Cardiac fibroblast (primary cell): ENCODE data around the gene TFAP2B.

Source experiments
- DNase-seq, 2 donors: peaks; one replicate each; pipeline versions ENCODE4 v3.0.0 to v3.0.0-alpha.2; 2010; ENCODE audit warnings: low read depth in 2 of 2
- H3K4me3 ChIP-seq, 2 donors: replicated peaks in 1 of 2; 1 replicate in 1 of 2; 2 replicates in 1 of 2; pipeline ENCODE4 v1.5.1; 2011; ENCODE audit warnings: low read depth in 2 of 2, low read length in 2 of 2, mild to moderate bottlenecking in 2 of 2, moderate library complexity in 1 of 2
- TF ChIP-seq, protein P1 (sequence below): IDR thresholded peaks from one replicate; pipeline ENCODE4 v1.5.1; 2011; ENCODE audit warnings: low read depth, mild to moderate bottlenecking, low read length, inconsistent platforms

TFAP2B gene

GRCh38 chr6:50846144-50846851, 27.6 kb downstream of the TFAP2B start:
- no peak for DNase-seq
- TF ChIP-seq, protein P1, sequence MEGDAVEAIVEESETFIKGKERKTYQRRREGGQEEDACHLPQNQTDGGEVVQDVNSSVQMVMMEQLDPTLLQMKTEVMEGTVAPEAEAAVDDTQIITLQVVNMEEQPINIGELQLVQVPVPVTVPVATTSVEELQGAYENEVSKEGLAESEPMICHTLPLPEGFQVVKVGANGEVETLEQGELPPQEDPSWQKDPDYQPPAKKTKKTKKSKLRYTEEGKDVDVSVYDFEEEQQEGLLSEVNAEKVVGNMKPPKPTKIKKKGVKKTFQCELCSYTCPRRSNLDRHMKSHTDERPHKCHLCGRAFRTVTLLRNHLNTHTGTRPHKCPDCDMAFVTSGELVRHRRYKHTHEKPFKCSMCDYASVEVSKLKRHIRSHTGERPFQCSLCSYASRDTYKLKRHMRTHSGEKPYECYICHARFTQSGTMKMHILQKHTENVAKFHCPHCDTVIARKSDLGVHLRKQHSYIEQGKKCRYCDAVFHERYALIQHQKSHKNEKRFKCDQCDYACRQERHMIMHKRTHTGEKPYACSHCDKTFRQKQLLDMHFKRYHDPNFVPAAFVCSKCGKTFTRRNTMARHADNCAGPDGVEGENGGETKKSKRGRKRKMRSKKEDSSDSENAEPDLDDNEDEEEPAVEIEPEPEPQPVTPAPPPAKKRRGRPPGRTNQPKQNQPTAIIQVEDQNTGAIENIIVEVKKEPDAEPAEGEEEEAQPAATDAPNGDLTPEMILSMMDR = no peak
- no peak overlapping the region for H3K4me3 ChIP-seq

DNA sequence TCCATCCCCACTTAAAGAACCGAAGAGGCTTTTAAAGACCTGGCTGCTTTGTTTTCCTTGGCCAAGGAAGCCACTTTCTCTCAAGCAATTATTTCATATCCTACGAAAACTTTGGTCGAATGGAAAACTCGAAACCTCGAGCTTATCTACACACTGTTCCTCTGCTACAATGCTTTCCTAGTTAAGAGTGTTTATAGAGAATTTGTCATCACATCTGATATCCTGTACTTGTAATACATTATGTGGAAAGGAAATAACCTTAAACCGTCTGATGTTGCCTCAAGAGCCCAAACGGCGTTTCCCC, 28.1 kb downstream of the TFAP2B start:
- TF ChIP-seq, protein P1 = no peak
- no peak for DNase-seq
- H3K4me3 ChIP-seq = no peak overlapping the region

DNA sequence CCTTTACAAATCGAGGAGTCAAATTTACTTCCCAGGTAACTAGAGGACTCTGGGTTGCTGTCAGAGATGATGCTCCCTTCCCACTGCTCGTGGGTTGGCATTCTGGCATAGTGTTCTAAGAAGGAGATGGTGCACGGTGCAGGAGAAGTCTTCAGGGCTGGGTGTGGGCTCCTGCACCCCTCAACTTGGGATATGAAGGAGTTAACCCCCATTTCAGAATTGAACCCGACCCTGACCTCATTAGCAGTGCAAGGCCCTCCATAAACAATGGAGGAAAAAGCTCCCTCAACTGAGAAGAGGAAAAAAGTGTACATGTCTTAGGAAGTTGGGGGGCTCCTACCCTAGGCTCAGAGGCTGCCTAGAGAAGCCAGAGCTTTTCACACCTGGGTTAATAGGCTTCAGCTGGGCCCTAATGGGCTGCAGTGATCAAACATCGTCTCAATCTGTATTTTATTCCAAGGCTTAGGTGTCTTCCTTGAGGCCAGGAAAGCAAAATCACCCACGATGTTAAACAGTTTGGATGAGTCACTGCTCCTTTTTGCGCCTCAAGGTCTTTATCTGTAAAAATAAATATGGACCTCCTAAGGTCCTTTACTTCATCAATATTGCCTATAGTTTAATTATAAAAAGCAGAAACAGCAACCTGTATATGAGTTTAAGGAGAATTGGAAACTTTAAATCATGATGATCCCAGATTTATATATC, 29.4 kb downstream of the TFAP2B start:
- no peak for DNase-seq
- TF ChIP-seq, protein P1 = no peak

DNA sequence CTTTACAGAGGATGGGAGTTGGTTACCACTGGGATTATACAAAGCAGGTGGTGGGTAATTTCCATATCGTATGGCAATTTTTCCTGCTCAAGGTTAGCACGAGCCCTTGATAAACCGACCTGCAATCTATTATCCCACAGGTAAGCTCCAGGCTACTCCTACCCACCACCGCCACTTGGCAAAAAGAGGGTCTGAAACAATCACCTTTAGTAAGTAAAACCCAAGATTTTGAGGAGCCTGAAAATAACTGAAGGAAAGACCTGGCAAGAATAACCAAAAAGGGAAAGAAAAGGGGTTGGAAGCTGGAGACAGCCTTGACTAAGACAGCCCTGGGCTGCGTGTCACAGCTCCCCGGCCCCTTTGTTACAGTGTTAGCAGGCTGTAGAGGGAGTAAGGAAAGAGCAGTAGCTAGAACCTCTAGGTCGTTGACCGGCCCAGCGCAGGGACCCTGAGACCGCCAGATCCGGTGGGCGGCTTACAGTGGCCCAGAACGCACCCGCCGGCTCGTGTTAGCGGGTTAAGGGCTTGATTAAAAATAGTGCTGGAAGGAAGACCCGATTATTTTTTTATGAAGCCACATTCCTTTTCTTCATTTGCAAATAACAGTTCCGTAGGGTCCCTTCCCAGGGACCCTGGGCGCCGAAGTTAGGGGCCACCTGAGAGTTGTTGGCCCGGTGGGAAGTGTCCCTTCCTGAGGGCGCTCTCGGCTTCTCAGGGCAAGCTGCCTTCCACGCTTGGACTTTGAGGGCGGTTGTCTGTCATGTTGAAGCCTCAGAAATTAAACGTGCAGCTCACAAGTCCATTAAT, 30.5 kb downstream of the TFAP2B start:
- DNase-seq = no peak
- TF ChIP-seq, protein P1 = no peak
- no peak overlapping the region for H3K4me3 ChIP-seq

More for the DNA sequence above, 29.4 kb downstream of the TFAP2B start:
- no peak overlapping the region for H3K4me3 ChIP-seq

DNA sequence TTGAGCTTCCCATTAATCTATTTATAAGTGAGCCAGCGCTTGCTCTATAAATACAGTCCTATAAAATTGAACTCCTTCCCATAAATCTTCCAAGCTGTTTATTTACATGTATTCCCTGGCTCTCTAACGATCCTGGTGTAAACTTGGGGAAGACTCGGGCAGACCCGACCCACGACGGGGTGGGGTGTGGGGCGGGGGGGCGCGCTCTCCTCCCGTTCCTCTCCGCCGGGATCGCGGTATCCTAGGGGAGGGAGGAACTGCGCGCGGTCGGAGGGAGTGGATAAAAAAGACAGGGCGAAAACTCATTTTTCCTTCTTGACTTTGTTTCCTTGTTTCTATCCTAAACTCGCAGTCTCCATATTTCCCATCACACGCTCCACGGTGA, 31.1 kb downstream of the TFAP2B start:
- TF ChIP-seq, protein P1 = no peak
- DNase-seq = no peak
- no peak overlapping the region for H3K4me3 ChIP-seq

- TF ChIP-seq, protein P1 = no peak
- DNase-seq = no peak
- no peak overlapping the region for H3K4me3 ChIP-seq
These were observed 31.8 kb downstream of the TFAP2B start for GRCh38 chr6:50850223-50851048.
